IMR-90 (cell line): ENCODE measurements around the gene GUCD1. TPM values are rescaled to one million over a fixed set of nuclear protein-coding genes. Genes with fewer than 3 reads are reported as not detected.

Experiments
- ATAC-seq: fragments of 200-7000 bp; cut with Tn5 transposase; 2 replicates; pipeline ENCODE4 v1.9.1; 2020; ENCODE audit warnings: low read depth, mild to moderate bottlenecking, moderate library complexity
- BruUV-seq: library from RNA; stranded (reverse); fragments of 400-500 nt; replicated peaks from 2 replicates; lab custom pipeline; 2021; lab: Mats Ljungman, UMichigan
- CTCF ChIA-PET: fragments of 300-600 bp; formaldehyde crosslinking; extraction: SDS; loops from one replicate; lab custom pipeline; 2021; ENCODE audit warnings: antibody characterized with exemption; lab: Yijun Ruan, JAX
- POLR2A ChIA-PET: fragments of 300-600 bp; sonication (Branson Sonifier 250); formaldehyde crosslinking; loops from one replicate; lab custom pipeline; 2022; ENCODE audit warnings: antibody characterized with exemption; ENCODE audit not compliant: unreplicated experiment; lab: Charles Lee
- DNase-seq: peaks from one replicate; pipeline ENCODE4 v3.0.0; 2013
- H2AFZ ChIP-seq: replicated peaks from 2 replicates; pipeline ENCODE3; 2013; ENCODE audit warnings: low read length, mild to moderate bottlenecking; ENCODE audit not compliant: poor library complexity
- H2AK5ac ChIP-seq: 2 replicates; pipeline ENCODE4 v1.6.1; 2013; ENCODE audit warnings: low read depth, low read length, inconsistent platforms
- H2AK9ac ChIP-seq: replicated peaks from 2 replicates; pipeline ENCODE3; 2013; ENCODE audit warnings: mild to moderate bottlenecking, low read depth, low read length, moderate library complexity; ENCODE audit not compliant: poor library complexity
- H2BK120ac ChIP-seq: 2 replicates; pipeline ENCODE4 v1.6.1; 2013; ENCODE audit warnings: low read depth, low read length, inconsistent platforms
- H2BK15ac ChIP-seq: 3 replicates; pipeline ENCODE4 v1.6.1; 2013; ENCODE audit warnings: low read depth, low read length, inconsistent platforms
- H2BK20ac ChIP-seq: 2 replicates; pipeline ENCODE4 v1.6.1; 2013; ENCODE audit warnings: low read depth, mild to moderate bottlenecking, inconsistent platforms, low read length, moderate library complexity
- H2BK5ac ChIP-seq: 2 replicates; pipeline ENCODE4 v1.6.1; 2013; ENCODE audit warnings: mild to moderate bottlenecking, low read depth, low read length, inconsistent platforms; ENCODE audit not compliant: poor library complexity, severe bottlenecking
- H3K14ac ChIP-seq: replicated peaks from 2 replicates; pipeline ENCODE4 v1.6.1; 2013; ENCODE audit warnings: low read depth, low read length, inconsistent platforms
- H3K18ac ChIP-seq: 2 replicates; pipeline ENCODE4 v1.6.1; 2013; ENCODE audit warnings: low read depth, low read length, control low read depth
- H3K23ac ChIP-seq: 2 replicates; pipeline ENCODE4 v1.6.1; 2013; ENCODE audit warnings: low read depth, low read length, inconsistent platforms
- H3K27ac ChIP-seq: 2 replicates; pipeline ENCODE4 v1.5.1; 2013; ENCODE audit warnings: mild to moderate bottlenecking, control low read depth, low read length; ENCODE audit not compliant: insufficient read depth
- H3K27me3 ChIP-seq: 2 replicates; pipeline ENCODE4 v1.6.1; 2013; ENCODE audit warnings: low read length; ENCODE audit not compliant: control insufficient read depth, insufficient read depth
- H3K36me3 ChIP-seq: 2 replicates; pipeline ENCODE4 v1.6.1; 2013; ENCODE audit warnings: low read length, mixed read lengths; ENCODE audit not compliant: control insufficient read depth, insufficient read depth
- H3K4ac ChIP-seq: 2 replicates; pipeline ENCODE4 v1.6.1; 2013; ENCODE audit warnings: low read depth, low read length, inconsistent platforms
- H3K4me1 ChIP-seq: 2 replicates; pipeline ENCODE4 v1.6.1; 2013; ENCODE audit warnings: low read length, mixed read lengths; ENCODE audit not compliant: control insufficient read depth, insufficient read depth
- H3K4me2 ChIP-seq: 2 replicates; pipeline ENCODE4 v1.6.1; 2013; ENCODE audit warnings: low read depth, mild to moderate bottlenecking, control low read depth, low read length, moderate library complexity
- H3K4me3 ChIP-seq: 2 replicates; pipeline ENCODE4 v1.5.1; 2013; ENCODE audit warnings: low read depth, mild to moderate bottlenecking, control low read depth, low read length, moderate library complexity; ENCODE audit not compliant: insufficient read depth
- H3K56ac ChIP-seq: 2 replicates; pipeline ENCODE4 v1.6.1; 2013; ENCODE audit warnings: low read length, inconsistent platforms; ENCODE audit not compliant: insufficient read depth; ENCODE audit errors: extremely low read depth
- H3K79me1 ChIP-seq, 2 experiments: 2 replicates each; pipeline ENCODE4 v1.6.1; 2013; ENCODE audit warnings: low read length in 2 of 2, inconsistent platforms in 1 of 2, low read depth in 1 of 2
- H3K9ac ChIP-seq: 2 replicates; pipeline ENCODE4 v1.6.1; 2013; ENCODE audit warnings: low read depth, low read length, control low read depth
- H3K9me1 ChIP-seq: 2 replicates; pipeline ENCODE4 v1.6.1; 2013; ENCODE audit warnings: low read length, inconsistent platforms; ENCODE audit not compliant: insufficient read depth
- H3K9me3 ChIP-seq: 2 replicates; pipeline ENCODE4 v1.6.1; 2013; ENCODE audit warnings: low read length; ENCODE audit not compliant: control insufficient read depth, insufficient read depth
- H4K20me1 ChIP-seq: 2 replicates; pipeline ENCODE4 v1.6.1; 2013; ENCODE audit warnings: low read length, inconsistent platforms; ENCODE audit not compliant: insufficient read depth
- H4K5ac ChIP-seq: 2 replicates; pipeline ENCODE4 v1.6.1; 2013; ENCODE audit warnings: mild to moderate bottlenecking, low read depth, low read length, control low read depth
- H4K8ac ChIP-seq, 2 experiments: 2 replicates each; pipeline ENCODE4 v1.6.1; 2013; ENCODE audit warnings: low read depth in 2 of 2, low read length in 2 of 2, control low read depth in 1 of 2, inconsistent platforms in 1 of 2
- H4K91ac ChIP-seq: 2 replicates; pipeline ENCODE4 v1.6.1; 2013; ENCODE audit warnings: low read depth, low read length, inconsistent platforms; ENCODE audit not compliant: insufficient read depth
- ELK1 ChIP-seq: fragments of 150-350 bp; IDR thresholded peaks from 2 replicates; pipeline ENCODE4 v1.6.1; 2016; ENCODE audit warnings: low read depth, mild to moderate bottlenecking, low read length, moderate library complexity, borderline replicate concordance
- NFE2L2 ChIP-seq: fragments of 150-350 bp; IDR thresholded peaks from 2 replicates; pipeline ENCODE4 v1.6.1; 2016; ENCODE audit warnings: low read depth, mild to moderate bottlenecking, low read length
- WGBS, 2 experiments: methylation state at CpG; one replicate each; pipeline versions ENCODE4 v1.1.5 to v1.1.7; 2013; ENCODE audit warnings: missing lambda C conversion rate in 2 of 2; ENCODE audit not compliant: insufficient read length in 1 of 2; ENCODE audit errors: extremely low coverage in 2 of 2; 5-methylcytosine and 5-hydroxymethylcytosine counted together
- dilution Hi-C: fragments of 300-500 bp; cut with HindIII; formaldehyde crosslinking; loops from one replicate; pipeline ENCODE4 v1.14.3; 2018; ENCODE audit warnings: low sequenced_read_pairs; ENCODE audit not compliant: unreplicated experiment
- in situ Hi-C: fragments of 300-500 bp; cut with MboI; formaldehyde crosslinking; loops from 3 replicates; pipeline ENCODE4 v1.14.3; 2019; ENCODE audit warnings: low sequenced_read_pairs, inconsistent platforms, mixed read lengths
- intact Hi-C: fragments of 100-400 bp; cut with micrococcal nuclease; formaldehyde crosslinking; loops from 2 replicates; pipeline ENCODE4 v1.10.0; 2022
- polyA plus RNA-seq, 3 experiments: library from polyadenylated mRNA; depleted of rRNA; stranded (reverse); fragments of >200 nt; gene quantifications; 2 replicates each; pipeline ENCODE4 v1.2.3, GENCODE V29; 2012; ENCODE audit warnings: low replicate concordance in 1 of 3
- total RNA-seq: library from RNA; depleted of rRNA; stranded (reverse); fragments of >200 nt; gene quantifications from 2 replicates; pipeline ENCODE4 v1.2.3, GENCODE V29; 2012

Gene GUCD1
- total and polyA plus RNA-seq, 2 of the 4 experiments (the other 2 are of a cell fraction) = 97.6 to 143 TPM

- Histone ChIP-seq H3K4me2 (no peak overlapping the region), H3K4me3 (no peak overlapping the region), H3K9me1 (peaks cover 23% of the 10 kb centered on the region), H3K4ac (no peak overlapping the region), H3K9me3 (no peaks in the 10 kb centered on the region), H4K20me1 (peaks cover 45% of the 10 kb centered on the region), H2BK20ac (no peak overlapping the region), H2AK9ac (no peak overlapping the region), H3K36me3 (peaks cover 35% of the 10 kb centered on the region), H4K8ac (no peak overlapping the region), H3K79me1 (peaks cover 32 to 86% of the 10 kb centered on the region in 2 experiments), H2AK5ac (no peak overlapping the region), H3K4me1 (peaks cover 8% of the 10 kb centered on the region), H3K23ac (no peak overlapping the region), H3K27me3 (no peaks in the 10 kb centered on the region), H2AFZ (no peak overlapping the region), H2BK15ac (no peak overlapping the region), H3K9ac (no peak overlapping the region), H4K5ac (no peak overlapping the region), H3K18ac (no peak overlapping the region), H4K91ac (no peak overlapping the region), H2BK120ac (no peak overlapping the region), H3K27ac (no peak overlapping the region), H2BK5ac (no peak overlapping the region), H3K56ac (no peak overlapping the region), H3K14ac (no peak overlapping the region)
- ChIA-PET POLR2A (no interaction called here), CTCF (no interaction called here)
- dilution Hi-C loops (no loop called here), in situ Hi-C loops (no loop called here), intact Hi-C loops (no loop called here)
- DNase-seq = no peak
- BruUV-seq = no TSS peak
- no peak for ATAC-seq
- TF ChIP-seq NFE2L2 (no peak), ELK1 (no peak)
- WGBS, 2 experiments = 100% methylated on average over 2 of the region's 4 CpGs; no CpG with 5 or more reads in 1 of the 2 experiments
Observed at GRCh38 chr22:24548812-24549211, 6.1 kb downstream of the GUCD1 start.
